Measurements from ENCODE around the gene ALDH7A1. TPM values are rescaled to one million over a fixed set of nuclear protein-coding genes. Genes with fewer than 3 reads are reported as not detected.

Gene ALDH7A1
- total and polyA plus RNA-seq, 2 donors (not counting 1 experiment from before 2014, with no cell fraction given), result 0.78 to 3.3 TPM

GRCh38 chr5:126482591-126482990 lies 112.4 kb downstream of the ALDH7A1 start:
- Histone ChIP-seq H2AFZ (ENCODE audit: insufficient read depth, low read depth, low read length, poor library complexity, severe bottlenecking) (no peak overlapping the region), H3K27ac (ENCODE audit: low read length in 2 of 2) (no peak overlapping the region), H3K4me1 (ENCODE audit: control insufficient read depth in 2 of 2, insufficient read depth in 2 of 2, low read length in 2 of 2) (no peaks in the 10 kb centered on the region), H3K9me3 (ENCODE audit: control extremely low read depth in 1 of 3, control insufficient read depth in 2 of 3, insufficient read depth in 1 of 3, low read length in 2 of 3) (no peaks in the 10 kb centered on the region), H3K79me2 (ENCODE audit: control insufficient read depth, insufficient read depth, low read length) (no peaks in the 10 kb centered on the region), H4K20me1 (ENCODE audit: control insufficient read depth, insufficient read depth, low read length, poor library complexity, severe bottlenecking) (no peaks in the 10 kb centered on the region), H3K36me3 (replicated peaks in 1 of 2; ENCODE audit: control extremely low read depth in 1 of 2, control insufficient read depth in 1 of 2, extremely low read depth in 1 of 2, insufficient read depth in 2 of 2, low read length in 1 of 2) (peaks cover 0 to 7% of the 10 kb centered on the region in 2 experiments), H3K27me3 (replicated peaks in 1 of 4; ENCODE audit: control extremely low read depth in 1 of 4, control insufficient read depth in 3 of 4, insufficient read depth in 4 of 4, low read length in 3 of 4) (no peaks in the 10 kb centered on the region), H3K4me3 (ENCODE audit: control extremely low read depth in 1 of 5, extremely low read depth in 1 of 5, insufficient read depth in 1 of 5, low read depth in 2 of 5, low read length in 4 of 5) (no peak overlapping the region), H3K9ac (ENCODE audit: low read length) (no peak overlapping the region), H3K4me2 (replicated peaks; ENCODE audit: low read depth, low read length, poor library complexity, severe bottlenecking) (no peak overlapping the region)
- H3K27me3 Mint-ChIP-seq, result no peaks in the 10 kb centered on the region
- TF ChIP-seq CTCF (IDR thresholded peaks at IDR 0.05) (no peak), EZH2 (IDR thresholded peaks at IDR 0.05; ENCODE audit: borderline replicate concordance, insufficient read depth, low read depth, low read length, poor library complexity, severe bottlenecking) (no peak)
- no peaks in the 10 kb centered on the region for H3K9me3 Mint-ChIP-seq (ENCODE audit: insufficient read depth)
- no peak overlapping the region for H3K4me3 Mint-ChIP-seq
- intact Hi-C loops (cut with micrococcal nuclease), result no loop called here
- POLR2A ChIA-PET, result interaction anchor here (0.6 kb wide), 1 partner anchor 1407 kb away, joined by 3 read pairs; no protein-coding TSS in a partner anchor
- ATAC-seq (ENCODE audit: low read depth) (no peak), DNase-seq (no peak)
- H3K4me1 Mint-ChIP-seq, result no peaks in the 10 kb centered on the region
- WGBS (ENCODE audit: insufficient coverage), result no CpG with 5 or more reads among the region's 1 CpG
- H3K27ac Mint-ChIP-seq, result no peak overlapping the region
- CTCF ChIA-PET, result no interaction called here

GRCh38 chr5:126481243-126481642 lies 113.8 kb downstream of the ALDH7A1 start:
- no peak overlapping the region for H3K9ac ChIP-seq (ENCODE audit: low read length)
- no peak overlapping the region for H3K27ac ChIP-seq (ENCODE audit: low read length in 2 of 2)
- no peaks in the 10 kb centered on the region for H3K79me2 ChIP-seq (ENCODE audit: control insufficient read depth, insufficient read depth, low read length)
- ATAC-seq (ENCODE audit: low read depth), result no peak
- Mint-ChIP-seq H3K4me1 (no peaks in the 10 kb centered on the region), H3K4me3 (no peak overlapping the region), H3K9me3 (ENCODE audit: insufficient read depth) (no peaks in the 10 kb centered on the region), H3K27me3 (no peaks in the 10 kb centered on the region), H3K27ac (no peak overlapping the region)
- H3K4me2 ChIP-seq (replicated peaks; ENCODE audit: low read depth, low read length, poor library complexity, severe bottlenecking), result no peak overlapping the region
- no peaks in the 10 kb centered on the region for H3K27me3 ChIP-seq (replicated peaks in 1 of 4; ENCODE audit: control extremely low read depth in 1 of 4, control insufficient read depth in 3 of 4, insufficient read depth in 4 of 4, low read length in 3 of 4)
- H3K36me3 ChIP-seq (replicated peaks in 1 of 2; ENCODE audit: control extremely low read depth in 1 of 2, control insufficient read depth in 1 of 2, extremely low read depth in 1 of 2, insufficient read depth in 2 of 2, low read length in 1 of 2), result peaks cover 0 to 5% of the 10 kb centered on the region in 2 experiments
- H3K4me1 ChIP-seq (ENCODE audit: control insufficient read depth in 2 of 2, insufficient read depth in 2 of 2, low read length in 2 of 2), result no peaks in the 10 kb centered on the region
- no CpG with 5 or more reads among the region's 2 CpGs for WGBS (ENCODE audit: insufficient coverage)
- ChIA-PET CTCF (interaction anchor here (0.7 kb wide), 1 partner anchor 121 kb away, joined by 3 read pairs; no protein-coding TSS in a partner anchor), POLR2A (interaction anchor here (0.6 kb wide), 1 partner anchor 35 kb away, joined by 4 read pairs; no protein-coding TSS in a partner anchor)
- H2AFZ ChIP-seq (ENCODE audit: insufficient read depth, low read depth, low read length, poor library complexity, severe bottlenecking), result no peak overlapping the region
- no peak for TF ChIP-seq EZH2 (IDR thresholded peaks at IDR 0.05; ENCODE audit: borderline replicate concordance, insufficient read depth, low read depth, low read length, poor library complexity, severe bottlenecking)
- TF ChIP-seq CTCF (IDR thresholded peaks at IDR 0.05), result no peak
- H3K4me3 ChIP-seq (ENCODE audit: control extremely low read depth in 1 of 5, extremely low read depth in 1 of 5, insufficient read depth in 1 of 5, low read depth in 2 of 5, low read length in 4 of 5), result no peak overlapping the region
- no peaks in the 10 kb centered on the region for H4K20me1 ChIP-seq (ENCODE audit: control insufficient read depth, insufficient read depth, low read length, poor library complexity, severe bottlenecking)
- intact Hi-C loops (cut with micrococcal nuclease), result no loop called here
- no peak for DNase-seq
- H3K9me3 ChIP-seq (ENCODE audit: control extremely low read depth in 1 of 3, control insufficient read depth in 2 of 3, insufficient read depth in 1 of 3, low read length in 2 of 3), result no peaks in the 10 kb centered on the region

Small RNA genes within 50 kb of the gene (small RNA-seq; reads per million reads assigned to genes)
- not detected for gene RNU6-290P (ENCODE audit: insufficient read length, low read depth, low replicate concordance)

Other genes starting within 250 kb of the ALDH7A1 start
- gene GRAMD2B, start 171.8 kb downstream of the ALDH7A1 start, total RNA-seq, result 2.7 and 3.6 TPM in 2 replicates
- 0.86 and 1.1 TPM in 2 replicates for gene GRAMD2B, start 171.8 kb downstream of the ALDH7A1 start, polyA plus RNA-seq
- 42.7 and 43.9 TPM in 2 replicates for gene PHAX, start 5.7 kb upstream of the ALDH7A1 start, total RNA-seq
- 6.7 and 7.1 TPM in 2 replicates for gene PHAX, start 5.7 kb upstream of the ALDH7A1 start, polyA plus RNA-seq
- gene LMNB1, start 181.9 kb upstream of the ALDH7A1 start, total RNA-seq, result 25.1 and 27.7 TPM in 2 replicates
- 10.5 and 14.8 TPM in 2 replicates for gene LMNB1, start 181.9 kb upstream of the ALDH7A1 start, polyA plus RNA-seq

All from B cell (primary cell).